NK-92 treated with Interleukin-12 subunit alpha and Interleukin-12 subunit beta, amount 100 ng/mL, for 24 hours (cell line): Measurements from ENCODE around the gene XYLT1.

Experiments
- DNase-seq: peaks from one replicate; lab custom pipeline; 2025; lab: John Stamatoyannopoulos, UW

Gene XYLT1

DNA sequence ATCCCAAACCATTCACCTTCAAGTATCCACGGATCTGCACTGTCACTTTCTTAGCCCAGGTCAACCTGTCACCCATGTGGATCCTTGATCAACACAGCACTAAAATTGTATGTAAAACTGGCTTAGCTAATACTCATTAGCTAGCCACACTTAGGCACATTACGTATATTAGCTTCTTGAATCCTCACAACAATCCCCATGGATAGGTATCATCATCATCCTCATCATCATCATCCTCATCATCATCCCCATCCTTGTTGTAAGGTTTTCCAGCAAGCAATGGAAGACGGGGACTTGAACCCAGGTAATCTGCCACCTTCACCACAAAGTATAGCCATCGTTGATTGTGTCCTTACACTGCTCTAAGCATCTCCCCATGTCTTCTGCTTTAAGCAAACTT, 184.3 kb downstream of the XYLT1 start:
- no peak for DNase-seq

DNA sequence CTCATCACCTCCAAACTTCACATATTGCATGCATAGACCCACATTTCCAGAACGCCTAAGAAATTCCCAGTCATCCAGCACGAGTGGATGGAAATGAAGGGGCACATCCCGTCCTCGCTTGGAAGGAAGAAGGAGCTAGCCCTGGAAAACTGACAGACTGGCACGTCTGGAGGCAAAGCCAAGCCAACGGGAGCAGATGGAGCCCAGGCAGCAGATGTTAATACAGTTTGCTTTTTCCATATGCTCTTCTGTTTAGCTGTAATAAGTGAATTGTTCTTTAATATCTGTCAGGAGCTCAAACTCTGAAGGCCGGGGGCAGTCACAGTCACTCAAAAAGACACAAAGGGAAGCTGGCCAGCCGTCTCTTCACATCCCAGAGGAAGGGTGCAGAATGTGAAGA, 187.7 kb downstream of the XYLT1 start:
- no peak for DNase-seq

DNA sequence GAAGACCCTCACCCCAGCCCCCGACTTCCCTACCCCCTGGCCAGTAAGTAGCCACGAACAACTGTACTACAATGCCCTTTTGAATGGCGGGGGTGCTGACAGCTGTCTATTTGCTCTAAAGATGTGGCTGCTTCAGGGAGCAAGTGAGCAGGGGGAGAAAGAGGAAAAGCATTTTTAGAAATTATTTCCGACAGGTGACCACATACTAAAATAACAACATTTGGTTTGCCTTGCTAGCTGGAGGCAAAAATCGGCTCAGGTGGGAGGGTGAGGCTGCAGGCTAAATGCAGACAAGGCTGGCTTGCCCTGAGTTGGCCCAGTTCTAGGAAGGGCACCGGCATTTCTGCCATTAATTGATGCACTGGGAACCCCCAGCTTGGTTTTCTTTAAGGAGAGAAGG, 188.5 kb downstream of the XYLT1 start:
- peak; percentile 26 for DNase-seq

- no peak for DNase-seq
Observed at GRCh38 chr16:17281052-17281451, 189.7 kb downstream of the XYLT1 start.

DNA sequence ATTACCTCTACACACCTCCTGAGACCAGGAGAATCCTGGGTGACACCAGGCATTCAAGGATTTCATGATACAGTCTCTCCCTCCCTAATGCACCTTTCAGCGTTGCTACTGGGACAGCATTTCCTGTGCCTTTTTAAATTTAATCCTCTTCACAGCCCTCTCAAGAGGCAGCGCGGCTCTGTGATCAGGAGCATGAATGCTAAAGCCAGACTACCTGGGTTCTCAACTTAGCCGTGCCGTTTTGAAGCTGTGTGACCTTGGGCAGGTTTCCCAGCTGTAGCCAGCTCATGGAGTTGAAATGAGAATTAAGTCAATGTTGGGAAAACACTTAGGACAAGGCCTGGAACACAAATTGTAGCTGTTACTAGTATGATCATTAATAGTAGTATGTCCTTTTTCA, 191.8 kb downstream of the XYLT1 start:
- DNase-seq: no peak

DNA sequence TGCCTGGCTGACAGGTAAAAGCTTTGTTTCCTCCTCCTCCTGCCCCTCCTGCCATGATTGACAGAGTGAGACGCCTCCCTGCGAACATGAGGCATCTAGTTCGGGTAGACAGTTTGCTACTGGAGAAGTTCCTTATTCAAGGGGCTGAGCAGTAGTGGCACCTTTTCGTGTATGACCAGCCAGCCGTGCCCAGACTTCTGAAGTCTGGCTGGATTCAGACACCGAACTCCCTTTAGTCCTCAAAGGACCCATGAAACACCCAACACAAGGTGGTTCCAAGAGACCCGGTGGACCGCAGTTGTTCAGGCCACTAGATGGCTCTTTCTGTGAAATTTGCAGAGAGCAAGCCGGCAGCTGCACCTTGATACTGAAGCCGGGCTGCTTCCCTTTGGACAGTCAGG, 192.8 kb downstream of the XYLT1 start:
- no peak for DNase-seq

- no peak for DNase-seq
Observed at GRCh38 chr16:17276610-17277009, 194.2 kb downstream of the XYLT1 start.

DNA sequence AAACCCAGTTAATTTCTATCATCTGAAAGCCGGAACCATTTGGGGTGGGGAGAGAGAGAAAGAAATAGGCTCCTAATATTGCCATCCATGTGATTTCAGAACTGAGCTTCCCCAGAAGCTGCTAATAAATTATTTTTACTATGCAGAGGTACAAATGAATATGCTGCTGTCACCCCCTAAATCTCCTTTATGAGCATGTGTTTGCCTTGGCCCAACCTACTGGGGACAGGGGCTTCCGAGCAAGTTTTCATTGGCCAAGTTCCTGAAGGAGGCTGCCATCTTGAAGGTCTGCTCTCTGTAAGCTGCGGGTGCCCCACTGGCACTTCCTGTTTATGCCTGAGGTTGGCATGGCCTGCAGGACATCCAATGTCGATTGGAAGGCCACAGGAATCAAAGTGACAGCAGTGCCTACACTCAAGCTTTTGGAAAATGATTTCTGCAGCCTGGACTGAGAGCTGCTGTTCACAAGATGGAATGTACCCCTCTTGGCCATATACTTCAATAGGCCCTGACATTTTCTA, 194.7 kb downstream of the XYLT1 start:
- DNase-seq: no peak

- DNase-seq: peak; percentile 28
Observed at GRCh38 chr16:17275076-17276009, 195.4 kb downstream of the XYLT1 start.

GRCh38 chr16:17273142-17273561, 197.6 kb downstream of the XYLT1 start:
- DNase-seq: peak; percentile 47

DNA sequence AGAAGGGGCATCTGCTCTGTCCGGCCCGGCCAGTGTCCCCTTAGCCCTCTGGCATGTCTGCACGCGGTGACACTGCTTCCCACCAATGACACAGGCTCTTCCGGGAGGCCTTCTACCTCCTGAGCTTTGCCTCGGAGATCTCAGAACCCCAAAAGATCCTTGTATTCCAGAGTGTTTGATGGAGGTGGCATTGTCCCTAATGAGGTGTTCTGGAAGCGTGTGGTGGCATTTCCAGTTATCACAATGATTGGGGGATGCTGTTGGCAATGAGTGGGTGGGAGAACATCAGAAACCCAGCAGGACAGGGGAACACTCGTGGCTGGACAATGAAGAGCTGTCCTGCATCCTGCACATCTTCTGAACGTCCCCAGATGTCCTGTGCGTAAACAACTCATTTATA, 198.0 kb downstream of the XYLT1 start:
- DNase-seq: no peak

- no peak for DNase-seq
Observed at GRCh38 chr16:17271687-17272086, 199.1 kb downstream of the XYLT1 start.

DNA sequence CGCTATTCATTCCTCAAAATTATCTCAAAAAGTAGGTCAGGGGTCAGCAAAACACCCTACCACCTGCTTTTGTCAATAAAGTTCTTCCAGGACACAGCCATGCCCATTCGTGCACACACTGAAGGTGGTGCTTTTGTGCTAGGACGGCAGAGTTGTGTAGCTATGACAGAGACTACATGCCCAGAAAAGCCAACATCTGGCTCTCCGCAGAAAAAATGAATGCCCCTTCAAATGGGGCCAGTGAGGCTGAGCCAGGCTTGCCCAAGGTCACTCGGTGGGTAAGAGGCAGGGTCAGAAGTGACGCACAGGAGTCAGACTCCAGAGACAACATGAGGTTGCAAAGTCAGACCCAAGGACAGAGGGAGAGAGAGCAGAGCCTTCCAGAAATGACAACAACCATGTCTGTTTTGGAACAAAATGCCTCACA, 200.1 kb downstream of the XYLT1 start:
- DNase-seq: no peak

- DNase-seq: no peak
Observed at GRCh38 chr16:17270111-17270510, 200.6 kb downstream of the XYLT1 start.

DNA sequence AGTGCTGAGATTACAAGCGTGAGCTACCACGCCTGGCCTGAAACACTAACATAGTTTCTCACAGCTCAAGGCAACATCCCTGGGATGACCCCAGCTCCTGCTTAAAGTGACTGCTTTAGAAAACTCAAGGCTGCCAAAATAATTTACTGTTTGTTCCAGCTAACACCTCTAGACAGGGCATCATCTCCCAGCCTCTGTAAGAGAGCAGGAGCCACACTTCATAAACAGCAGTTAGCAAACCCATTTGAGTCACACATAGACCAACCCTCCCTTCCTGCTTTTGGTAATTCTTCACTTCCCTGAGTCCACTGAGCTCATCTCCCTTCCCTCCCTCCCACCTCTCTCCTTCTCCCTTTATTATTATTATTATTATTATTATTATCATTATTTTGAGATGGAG, 201.3 kb downstream of the XYLT1 start:
- DNase-seq: no peak

DNA sequence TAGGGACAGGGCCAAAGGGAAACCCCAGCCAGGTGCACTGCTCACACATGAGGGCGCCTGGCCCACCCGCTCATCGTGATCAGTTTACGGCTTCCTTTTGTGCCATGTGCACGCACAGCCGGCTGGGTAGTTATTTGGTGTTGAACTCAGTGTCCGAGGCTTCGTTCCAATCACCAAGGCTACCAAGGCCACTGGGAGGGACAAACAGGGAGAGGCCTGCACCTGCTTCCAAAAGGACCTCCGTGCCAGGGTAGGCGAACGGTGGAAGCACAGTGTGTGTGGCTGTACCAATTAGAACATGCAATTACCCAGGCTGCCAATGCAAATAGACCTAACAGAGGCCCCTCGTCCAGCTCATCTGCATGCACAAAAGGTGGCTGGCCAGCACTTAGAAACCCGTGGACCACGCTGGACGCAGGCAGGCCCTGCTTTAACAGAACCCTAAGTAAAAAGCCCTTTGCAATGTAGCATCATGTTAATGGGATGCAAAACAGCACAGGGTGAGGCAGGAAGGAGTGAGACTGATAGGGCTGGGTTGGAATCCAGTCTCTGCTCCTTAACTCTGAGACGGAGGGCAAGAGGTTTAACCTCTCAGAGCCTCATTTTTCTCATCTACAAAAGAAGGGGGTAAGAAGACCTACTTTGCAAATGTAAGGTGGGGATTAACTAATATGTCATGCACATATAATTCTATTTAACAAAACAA, 204.0 kb downstream of the XYLT1 start:
- no peak for DNase-seq

DNA sequence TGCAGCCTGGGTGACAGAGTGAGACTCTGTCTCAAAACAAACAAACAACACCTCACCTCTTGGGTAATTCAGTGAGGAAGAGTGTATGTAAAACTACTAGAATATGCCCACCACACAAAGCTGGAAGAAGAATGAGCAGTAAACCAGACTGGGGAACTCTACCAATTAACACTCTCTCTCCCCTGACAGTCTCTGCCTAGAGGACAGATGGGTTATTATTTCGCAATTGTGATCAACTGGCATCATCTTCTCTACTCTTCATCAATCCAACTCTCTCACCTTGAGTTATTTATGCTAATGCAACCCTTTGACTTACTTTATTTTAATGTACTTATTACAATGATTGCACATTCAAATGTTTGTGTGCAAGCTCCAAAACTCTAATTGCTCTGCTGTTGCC, 205.6 kb downstream of the XYLT1 start:
- no peak for DNase-seq

DNA sequence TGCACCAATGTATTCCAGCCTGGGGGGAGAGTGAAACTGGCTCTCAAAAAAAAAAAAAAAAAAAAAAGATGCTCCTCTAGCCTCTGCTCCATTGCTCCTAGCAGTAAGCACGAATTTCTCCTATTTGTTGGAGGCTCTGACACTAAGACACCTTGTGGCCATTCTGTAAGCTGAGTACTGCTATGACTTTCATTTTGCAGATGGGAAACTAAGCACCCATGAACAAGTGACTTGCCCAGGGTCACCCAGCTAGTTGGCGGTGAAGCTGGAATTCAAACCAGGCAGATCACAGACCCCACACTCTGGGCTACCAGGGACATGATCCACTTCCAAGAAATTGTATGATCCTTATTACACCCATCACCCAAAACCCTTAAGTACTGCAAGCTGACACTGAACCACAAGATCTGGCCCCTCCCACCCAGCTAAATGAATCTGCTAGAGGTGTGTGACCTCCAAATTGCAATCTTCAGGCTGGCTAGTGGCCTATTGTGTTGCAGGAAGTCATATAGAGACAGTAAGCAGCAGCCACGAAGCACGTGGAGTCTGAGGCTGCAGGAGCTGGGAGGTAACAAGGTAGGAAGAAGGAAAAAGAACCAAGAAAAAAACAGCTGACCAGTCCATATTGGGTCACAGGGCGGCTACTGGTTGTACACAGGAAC, 209.4 kb downstream of the XYLT1 start:
- DNase-seq: peak; percentile 60

GRCh38 chr16:17260276-17260849, 210.4 kb downstream of the XYLT1 start:
- no peak for DNase-seq

DNA sequence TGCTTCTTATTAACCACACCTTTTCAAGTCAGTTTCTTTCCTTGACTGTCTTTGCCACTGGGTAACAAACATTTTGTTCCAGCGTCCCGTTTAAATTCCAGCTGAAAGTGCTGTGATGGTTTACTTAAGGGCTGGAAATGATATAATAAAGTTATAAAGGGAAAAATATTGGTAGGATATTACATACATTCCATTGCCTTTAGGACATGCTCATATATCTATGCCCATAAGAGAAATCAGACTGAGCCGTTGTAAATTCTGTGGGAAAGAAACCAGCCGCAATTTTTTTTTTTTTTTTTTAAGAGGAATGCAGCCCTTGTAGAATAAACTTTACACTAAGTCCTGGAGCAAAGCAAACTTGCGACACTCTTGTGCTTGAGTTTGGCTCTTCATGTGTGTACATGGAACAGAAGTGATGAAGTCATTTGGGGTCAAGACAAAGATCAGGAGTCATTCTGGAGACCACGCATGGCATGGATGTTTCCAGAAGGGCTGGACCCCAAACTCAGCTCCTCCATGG, 210.9 kb downstream of the XYLT1 start:
- no peak for DNase-seq

DNA sequence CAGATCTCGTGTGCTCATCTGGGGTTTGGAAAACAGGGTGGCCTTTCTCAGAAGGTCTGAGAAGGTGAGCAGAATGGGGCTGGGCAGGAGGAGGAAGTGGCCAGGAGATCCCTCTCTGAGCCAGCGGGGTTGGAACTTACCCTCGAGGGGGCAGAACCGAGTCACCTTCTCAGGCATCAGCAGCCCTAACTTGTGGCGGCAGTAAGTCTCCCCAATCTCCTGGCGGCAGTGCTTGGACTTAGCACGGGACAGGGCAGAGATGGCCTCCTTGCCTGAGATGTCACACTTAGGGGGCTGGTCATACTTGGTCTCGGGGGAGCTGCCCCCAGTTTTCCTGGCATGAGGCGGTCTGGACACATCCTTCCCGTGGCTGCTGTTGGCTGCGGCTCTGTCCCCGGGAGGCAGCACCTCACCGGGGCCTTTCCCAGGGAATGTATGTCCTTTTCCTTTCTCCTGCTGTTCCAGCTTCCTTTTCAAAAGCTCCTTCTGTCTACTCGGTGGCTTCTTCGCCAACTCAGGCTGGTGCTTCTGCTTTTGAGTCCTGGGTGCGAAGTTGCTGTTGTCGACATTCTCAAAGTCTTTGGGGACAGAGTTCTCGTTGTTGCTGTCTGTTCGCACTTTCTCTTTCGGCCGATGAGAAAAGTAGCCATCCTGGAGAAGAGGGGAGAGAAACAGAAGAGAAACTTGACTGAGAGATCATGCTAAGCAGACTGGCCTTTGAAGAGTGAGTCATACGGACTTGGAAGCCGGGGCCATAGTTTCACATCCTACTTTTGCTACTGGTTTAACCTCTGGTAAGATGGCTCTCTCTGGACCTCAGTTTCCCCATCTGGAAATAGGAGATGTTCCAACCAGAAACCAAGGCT, 211.7 kb downstream of the XYLT1 start:
- DNase-seq: no peak
